GM12874 (cell line): ENCODE data around the gene FOXK2.

Experiments
- CTCF ChIP-seq: IDR thresholded peaks from 2 replicates; pipeline ENCODE4 v1.5.1; 2011; ENCODE audit warnings: low read depth, mild to moderate bottlenecking, control low read depth, low read length, moderate library complexity; ENCODE audit not compliant: insufficient read depth

FOXK2 gene

GRCh38 chr17:82518826-82519810 is at the start of gene FOXK2:
Gene FOXK2, plus strand, starts transcription at chr17:82519732. Its CDS starts 157 bp downstream, at chr17:82519889.
- TF ChIP-seq CTCF = no peak

GRCh38 chr17:82470065-82470464 is 49.5 kb upstream of the FOXK2 start:
- no peak for TF ChIP-seq CTCF

GRCh38 chr17:82474223-82475010 is 45.1 kb upstream of the FOXK2 start:
- no peak for TF ChIP-seq CTCF

GRCh38 chr17:82475458-82475857 is 44.1 kb upstream of the FOXK2 start:
- TF ChIP-seq CTCF = no peak

GRCh38 chr17:82477934-82478333 is 41.6 kb upstream of the FOXK2 start:
- TF ChIP-seq CTCF = no peak

- no peak for TF ChIP-seq CTCF
These were observed 39.9 kb upstream of the FOXK2 start for GRCh38 chr17:82479602-82480001.

- no peak for TF ChIP-seq CTCF
These were observed 39.2 kb upstream of the FOXK2 start for GRCh38 chr17:82480318-82480717.
